ACC112 (cell line): ENCODE data around the gene TP73.

Experiments
- H2AFZ ChIP-seq: fragments of 200-600 bp; sonication (generic); one replicate; pipeline ENCODE4 v1.6.0; 2017; ENCODE audit warnings: antibody characterized with exemption, low read length; ENCODE audit not compliant: unreplicated experiment
- H3K27ac ChIP-seq: fragments of 200-600 bp; sonication (generic); 2 replicates; pipeline ENCODE4 v1.5.1; 2014; ENCODE audit warnings: low read depth, mild to moderate bottlenecking, antibody characterized with exemption, low read length, moderate library complexity
- H3K27me3 ChIP-seq: fragments of 200-600 bp; sonication (generic); 2 replicates; pipeline ENCODE4 v1.6.1; 2014; ENCODE audit warnings: mild to moderate bottlenecking, antibody characterized with exemption, low read length, moderate library complexity, mixed read lengths; ENCODE audit not compliant: insufficient read depth
- H3K36me3 ChIP-seq: fragments of 200-600 bp; sonication (generic); 2 replicates; pipeline ENCODE4 v1.6.1; 2016; ENCODE audit warnings: mild to moderate bottlenecking, antibody characterized with exemption, low read length, moderate library complexity, mixed read lengths; ENCODE audit not compliant: insufficient read depth
- H3K4me1 ChIP-seq: fragments of 200-600 bp; sonication (generic); one replicate; pipeline ENCODE4 v1.6.1; 2016; ENCODE audit warnings: low read length, mixed read lengths; ENCODE audit not compliant: insufficient read depth, unreplicated experiment, control insufficient read depth
- H3K4me3 ChIP-seq: fragments of 200-600 bp; sonication (generic); 2 replicates; pipeline ENCODE4 v1.5.1; 2014; ENCODE audit warnings: mild to moderate bottlenecking, low read depth, low read length
- H3K79me2 ChIP-seq: fragments of 200-600 bp; sonication (generic); one replicate; pipeline ENCODE4 v1.6.0; 2016; ENCODE audit warnings: low read length; ENCODE audit not compliant: control insufficient read depth, unreplicated experiment, insufficient read depth

TP73 gene

DNA sequence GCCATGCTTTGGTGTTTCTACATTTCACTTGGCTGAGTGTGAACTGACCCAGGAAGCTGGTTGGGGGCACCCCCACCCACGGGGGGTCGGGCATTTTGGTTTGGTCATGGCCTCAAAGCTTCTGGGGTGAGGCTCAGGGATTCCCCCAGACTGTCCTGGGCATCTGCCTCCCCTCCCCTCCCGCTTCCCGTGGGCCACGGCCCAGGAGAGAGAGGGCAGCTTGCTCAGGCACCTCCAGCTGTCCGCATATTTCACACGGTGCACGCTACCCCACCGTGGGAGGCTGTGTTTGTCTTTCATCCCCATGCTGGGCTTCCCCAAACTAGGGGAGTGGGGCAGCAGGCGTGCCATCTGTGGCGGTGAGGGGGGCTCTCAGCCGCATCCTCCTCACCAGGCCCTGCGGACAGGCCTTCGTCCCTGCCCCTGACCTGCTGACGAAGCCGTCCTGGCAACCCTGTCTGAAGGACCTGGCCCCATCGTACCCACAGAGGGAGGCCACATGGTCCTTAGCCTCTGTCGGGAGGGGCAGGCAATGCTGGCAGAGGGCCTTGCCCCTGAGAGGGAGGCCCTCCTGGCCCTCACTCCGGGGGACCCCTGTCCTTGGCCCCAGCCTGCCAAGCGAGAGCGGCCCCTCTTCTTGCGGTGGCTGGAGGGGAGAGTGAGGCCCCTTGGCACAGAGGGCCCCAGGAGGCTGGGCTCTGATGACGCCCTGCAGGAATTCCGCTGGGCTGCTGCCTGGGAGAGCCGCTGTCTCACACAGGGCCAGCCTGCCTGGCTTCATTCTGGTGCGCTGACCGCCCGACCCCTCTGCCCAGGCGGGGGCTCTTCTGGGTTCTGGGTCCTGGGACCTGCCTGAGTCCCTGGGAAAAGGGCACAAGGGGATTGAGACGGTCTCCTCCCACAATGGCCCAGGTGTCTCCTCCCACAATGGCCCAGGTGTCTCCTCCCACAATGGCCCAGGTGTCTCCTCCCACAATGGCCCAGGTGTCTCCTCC is 22.1 kb downstream of the TP73 start:
- H3K4me3 ChIP-seq = no peak overlapping the region
- H3K4me1 ChIP-seq = no peaks in the 10 kb centered on the region
- no peaks in the 10 kb centered on the region for H3K27me3 ChIP-seq
- H3K79me2 ChIP-seq = no peaks in the 10 kb centered on the region
- H3K36me3 ChIP-seq = no peaks in the 10 kb centered on the region
- no peak overlapping the region for H2AFZ ChIP-seq
- no peak overlapping the region for H3K27ac ChIP-seq

DNA sequence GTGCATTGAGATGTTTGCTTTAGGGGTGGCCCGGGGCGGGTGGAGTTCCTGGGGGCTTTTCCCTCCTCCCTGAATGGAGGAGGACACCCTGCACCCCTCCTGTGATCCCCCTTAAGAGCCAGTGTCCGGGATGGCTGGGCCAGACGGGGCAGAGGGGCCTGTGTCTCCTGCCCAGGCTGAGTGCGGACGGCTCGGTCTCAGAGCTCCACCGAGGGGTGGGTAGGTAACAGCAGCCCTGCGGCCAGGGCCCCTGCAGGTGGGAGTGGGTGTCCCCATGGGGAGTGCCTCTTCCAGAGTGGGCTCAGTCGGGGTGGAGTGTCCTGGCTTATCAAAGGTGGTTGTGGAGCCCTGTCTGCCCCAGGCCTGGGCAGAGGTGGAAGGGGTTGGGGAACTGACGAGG is 23.1 kb downstream of the TP73 start:
- no peak overlapping the region for H3K4me3 ChIP-seq
- H3K36me3 ChIP-seq = no peaks in the 10 kb centered on the region
- no peaks in the 10 kb centered on the region for H3K79me2 ChIP-seq
- no peak overlapping the region for H2AFZ ChIP-seq
- no peak overlapping the region for H3K27ac ChIP-seq
- H3K27me3 ChIP-seq = no peaks in the 10 kb centered on the region
- no peaks in the 10 kb centered on the region for H3K4me1 ChIP-seq

DNA sequence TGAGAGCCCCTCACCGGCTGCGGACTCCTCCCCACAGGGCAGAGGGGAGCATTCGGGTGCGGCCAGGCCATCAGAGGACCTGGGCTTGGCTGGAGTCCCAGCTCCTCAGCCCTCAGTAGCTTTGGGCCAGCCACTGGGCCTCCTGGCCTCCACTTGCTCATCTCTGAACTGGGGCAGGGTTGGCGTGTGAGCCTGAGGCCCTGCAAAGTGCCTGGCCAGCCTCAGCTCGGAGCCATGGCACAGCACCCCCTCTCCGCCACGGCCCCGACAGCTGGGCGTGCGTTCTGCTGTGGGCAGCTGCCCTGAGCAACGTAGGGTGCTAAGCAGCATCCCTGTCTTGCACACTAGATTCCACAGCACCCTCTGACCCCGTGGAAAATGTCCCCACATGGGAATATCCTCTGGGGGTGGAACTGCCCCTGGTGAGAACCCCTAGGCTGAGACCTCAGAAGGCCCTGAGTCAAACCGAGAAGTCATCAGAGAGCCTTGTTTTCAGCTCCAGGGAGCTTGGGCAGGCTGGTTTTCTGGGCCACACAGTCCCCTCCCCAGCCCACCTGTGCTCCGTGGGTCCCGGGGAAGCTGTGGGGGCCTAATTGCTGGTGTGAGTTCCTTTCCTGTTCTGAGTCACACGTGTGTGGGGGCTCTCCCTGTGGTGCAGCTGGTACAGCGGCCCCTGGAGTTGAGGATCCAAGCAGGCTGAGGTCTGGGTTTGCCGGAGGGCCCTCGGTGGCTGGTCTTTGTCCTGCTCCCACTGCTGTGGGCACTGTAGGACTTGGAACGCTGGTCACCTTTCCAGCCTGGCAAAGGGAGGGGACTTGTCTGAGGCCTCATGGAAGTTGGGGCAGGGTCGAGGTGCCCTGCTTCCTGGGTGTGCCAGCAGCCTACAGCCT is 24.5 kb downstream of the TP73 start:
- H3K27me3 ChIP-seq = no peaks in the 10 kb centered on the region
- no peaks in the 10 kb centered on the region for H3K4me1 ChIP-seq
- no peak overlapping the region for H3K27ac ChIP-seq
- no peaks in the 10 kb centered on the region for H3K79me2 ChIP-seq
- no peak overlapping the region for H3K4me3 ChIP-seq
- H2AFZ ChIP-seq = no peak overlapping the region
- H3K36me3 ChIP-seq = no peaks in the 10 kb centered on the region

- Histone ChIP-seq H3K27me3 (no peaks in the 10 kb centered on the region), H3K79me2 (no peaks in the 10 kb centered on the region), H3K27ac (no peak overlapping the region), H3K4me3 (no peak overlapping the region), H2AFZ (no peak overlapping the region), H3K4me1 (no peaks in the 10 kb centered on the region), H3K36me3 (no peaks in the 10 kb centered on the region)
Observed at GRCh38 chr1:3677484-3677883, 25.2 kb downstream of the TP73 start.

GRCh38 chr1:3678361-3679097 is 26.2 kb downstream of the TP73 start:
- H2AFZ ChIP-seq = no peak overlapping the region
- H3K4me1 ChIP-seq = no peaks in the 10 kb centered on the region
- H3K27me3 ChIP-seq = no peaks in the 10 kb centered on the region
- H3K79me2 ChIP-seq = no peaks in the 10 kb centered on the region
- no peaks in the 10 kb centered on the region for H3K36me3 ChIP-seq
- no peak overlapping the region for H3K4me3 ChIP-seq
- no peak overlapping the region for H3K27ac ChIP-seq

GRCh38 chr1:3679098-3679555 is 26.8 kb downstream of the TP73 start:
- H3K27ac ChIP-seq = no peak overlapping the region
- H3K79me2 ChIP-seq = no peaks in the 10 kb centered on the region
- H3K36me3 ChIP-seq = no peaks in the 10 kb centered on the region
- no peak overlapping the region for H3K4me3 ChIP-seq
- H3K27me3 ChIP-seq = no peaks in the 10 kb centered on the region
- no peaks in the 10 kb centered on the region for H3K4me1 ChIP-seq
- H2AFZ ChIP-seq = no peak overlapping the region

GRCh38 chr1:3679799-3680453 is 27.6 kb downstream of the TP73 start:
- Histone ChIP-seq H3K4me1 (no peaks in the 10 kb centered on the region), H3K27ac (no peak overlapping the region), H3K27me3 (no peaks in the 10 kb centered on the region)

DNA sequence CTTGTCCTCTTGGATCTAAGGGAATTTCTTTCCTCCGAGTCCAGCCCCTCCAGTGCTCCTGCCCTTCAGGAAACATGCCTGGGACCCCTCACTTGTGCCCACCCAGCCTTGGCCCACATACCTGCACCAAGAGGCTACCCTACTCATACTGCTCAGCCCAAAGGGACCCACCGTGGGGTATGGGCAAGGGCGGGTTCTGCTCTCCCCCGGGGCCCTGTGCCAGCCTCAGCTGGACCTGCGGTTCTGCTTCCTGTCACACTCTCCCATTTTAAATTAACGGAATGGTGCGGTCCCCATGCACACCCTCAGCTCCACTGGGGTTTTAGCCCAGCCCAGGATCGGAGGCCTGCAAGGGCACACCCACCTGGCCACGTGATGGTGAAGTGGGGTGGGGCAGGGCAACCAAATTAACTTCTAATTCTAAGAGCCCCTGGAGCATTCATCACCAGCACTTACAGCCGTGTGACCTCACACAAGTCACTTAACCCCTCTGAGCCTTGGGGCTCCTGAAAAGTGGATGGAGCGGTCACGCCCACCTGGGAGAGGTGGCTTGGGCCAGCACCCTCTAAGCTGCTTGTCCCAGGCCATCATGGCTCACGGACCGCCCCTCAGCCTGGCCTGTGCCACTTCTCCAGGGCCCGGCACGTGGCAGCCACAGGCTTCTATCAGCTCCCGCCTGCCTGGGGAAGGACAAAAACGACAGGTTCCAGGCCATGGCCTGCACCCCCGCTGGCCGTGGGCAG is 28.3 kb downstream of the TP73 start:
- no peaks in the 10 kb centered on the region for H3K79me2 ChIP-seq
- no peak overlapping the region for H3K4me3 ChIP-seq
- H3K4me1 ChIP-seq = no peaks in the 10 kb centered on the region
- H2AFZ ChIP-seq = no peak overlapping the region
- H3K36me3 ChIP-seq = no peaks in the 10 kb centered on the region
- no peaks in the 10 kb centered on the region for H3K27me3 ChIP-seq
- H3K27ac ChIP-seq = no peak overlapping the region

More at GRCh38 chr1:3679799-3680453, 27.6 kb downstream of the TP73 start:
- Histone ChIP-seq H2AFZ (no peak overlapping the region), H3K79me2 (no peaks in the 10 kb centered on the region), H3K4me3 (no peak overlapping the region), H3K36me3 (no peaks in the 10 kb centered on the region)

DNA sequence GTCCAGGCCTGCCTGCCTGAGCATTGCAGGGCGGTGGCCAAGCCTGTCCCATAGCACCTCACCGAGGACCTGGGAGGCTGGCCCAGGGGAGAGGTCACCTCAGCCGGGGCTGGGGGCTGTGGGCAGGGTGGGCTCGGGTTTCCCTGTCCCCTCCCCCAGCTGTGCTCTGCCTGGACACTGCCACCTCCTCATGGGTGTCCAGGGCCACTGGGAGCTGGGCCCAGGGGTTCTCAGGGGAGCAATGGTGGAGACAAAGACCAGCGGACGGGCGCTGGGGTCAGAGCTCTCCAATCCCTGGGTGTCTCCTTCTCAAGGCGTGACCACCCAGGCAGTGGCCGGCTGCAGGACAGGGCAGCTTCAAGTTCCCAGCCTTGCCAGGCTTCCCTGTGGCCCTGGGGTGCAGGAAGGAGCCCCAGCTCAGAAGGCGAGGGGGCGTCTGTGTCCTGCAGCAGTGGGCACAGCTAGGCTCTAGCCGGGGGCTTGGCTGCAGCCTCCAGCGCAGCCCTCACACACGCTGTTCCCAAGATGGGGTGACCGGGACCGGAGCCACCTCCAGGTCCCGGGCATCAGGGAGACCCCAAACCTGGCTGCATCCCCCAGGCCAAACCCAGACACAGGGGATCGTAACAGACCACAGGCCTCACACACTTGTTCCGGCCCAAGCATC is 29.0 kb downstream of the TP73 start:
- Histone ChIP-seq H3K27ac (no peak overlapping the region), H3K4me1 (no peaks in the 10 kb centered on the region), H2AFZ (no peak overlapping the region)

More for the DNA sequence above, 29.0 kb downstream of the TP73 start:
- H3K27me3 ChIP-seq = no peaks in the 10 kb centered on the region
- H3K79me2 ChIP-seq = no peaks in the 10 kb centered on the region
- H3K36me3 ChIP-seq = no peaks in the 10 kb centered on the region
- no peak overlapping the region for H3K4me3 ChIP-seq
